RWPE1 (cell line): Measurements from ENCODE around the gene PKNOX2.

Experiments
- CTCF ChIA-PET: fragments of 350-600 bp; sonication (Branson Sonifier 250); formaldehyde crosslinking; extraction: SDS; loops from one replicate; lab custom pipeline; 2021; lab: Yijun Ruan, JAX
- POLR2A ChIA-PET: fragments of 400-600 bp; formaldehyde crosslinking; extraction: SDS; loops from one replicate; lab custom pipeline; 2020; ENCODE audit warnings: antibody characterized with exemption; ENCODE audit not compliant: low non-redundant PET; lab: Yijun Ruan, JAX
- DNase-seq: peaks from one replicate; pipeline ENCODE4 v3.0.0; 2012; ENCODE audit warnings: low spot score
- H3K27ac ChIP-seq: fragments of 450-650 bp; 2 replicates; pipeline ENCODE4 v1.5.1; 2017
- CTCF ChIP-seq: fragments of 450-650 bp; conservative IDR thresholded peaks from 2 replicates; pipeline ENCODE4 v1.5.1; 2017; ENCODE audit warnings: low read depth, mild to moderate bottlenecking

Gene PKNOX2

GRCh38 chr11:125274309-125274708 is 109.8 kb downstream of the PKNOX2 start:
- H3K27ac ChIP-seq: no peak overlapping the region
- ChIA-PET POLR2A (no interaction called here), CTCF (no interaction called here)
- no peak for DNase-seq
- no peak for TF ChIP-seq CTCF

- POLR2A ChIA-PET: no interaction called here
- CTCF ChIA-PET: no interaction called here
- DNase-seq: no peak
- no peak overlapping the region for H3K27ac ChIP-seq
- no peak for TF ChIP-seq CTCF
These were observed 110.2 kb downstream of the PKNOX2 start for GRCh38 chr11:125274774-125275173.

GRCh38 chr11:125275905-125276618 is 111.5 kb downstream of the PKNOX2 start:
- ChIA-PET CTCF (no interaction called here), POLR2A (no interaction called here)
- no peak overlapping the region for H3K27ac ChIP-seq
- no peak for TF ChIP-seq CTCF
- DNase-seq: no peak

- H3K27ac ChIP-seq: no peak overlapping the region
- no peak for TF ChIP-seq CTCF
- no peak for DNase-seq
- ChIA-PET CTCF (no interaction called here), POLR2A (no interaction called here)
These were observed 112.0 kb downstream of the PKNOX2 start for GRCh38 chr11:125276619-125276976.

GRCh38 chr11:125279676-125280418 is 115.3 kb downstream of the PKNOX2 start:
- POLR2A ChIA-PET: no interaction called here
- CTCF ChIA-PET: no interaction called here
- no peak overlapping the region for H3K27ac ChIP-seq
- no peak for DNase-seq
- TF ChIP-seq CTCF: no peak

- ChIA-PET POLR2A (no interaction called here), CTCF (no interaction called here)
- TF ChIP-seq CTCF: no peak
- no peak overlapping the region for H3K27ac ChIP-seq
- no peak for DNase-seq
These were observed 116.1 kb downstream of the PKNOX2 start for GRCh38 chr11:125280646-125281045.
